Measurements from ENCODE around the gene UIMC1.
"Not testable (repeated sequence)": the region's sequence is repeated elsewhere in the genome, so short reads cannot be mapped to it uniquely, and the experiment has no call there.

Gene UIMC1

DNA sequence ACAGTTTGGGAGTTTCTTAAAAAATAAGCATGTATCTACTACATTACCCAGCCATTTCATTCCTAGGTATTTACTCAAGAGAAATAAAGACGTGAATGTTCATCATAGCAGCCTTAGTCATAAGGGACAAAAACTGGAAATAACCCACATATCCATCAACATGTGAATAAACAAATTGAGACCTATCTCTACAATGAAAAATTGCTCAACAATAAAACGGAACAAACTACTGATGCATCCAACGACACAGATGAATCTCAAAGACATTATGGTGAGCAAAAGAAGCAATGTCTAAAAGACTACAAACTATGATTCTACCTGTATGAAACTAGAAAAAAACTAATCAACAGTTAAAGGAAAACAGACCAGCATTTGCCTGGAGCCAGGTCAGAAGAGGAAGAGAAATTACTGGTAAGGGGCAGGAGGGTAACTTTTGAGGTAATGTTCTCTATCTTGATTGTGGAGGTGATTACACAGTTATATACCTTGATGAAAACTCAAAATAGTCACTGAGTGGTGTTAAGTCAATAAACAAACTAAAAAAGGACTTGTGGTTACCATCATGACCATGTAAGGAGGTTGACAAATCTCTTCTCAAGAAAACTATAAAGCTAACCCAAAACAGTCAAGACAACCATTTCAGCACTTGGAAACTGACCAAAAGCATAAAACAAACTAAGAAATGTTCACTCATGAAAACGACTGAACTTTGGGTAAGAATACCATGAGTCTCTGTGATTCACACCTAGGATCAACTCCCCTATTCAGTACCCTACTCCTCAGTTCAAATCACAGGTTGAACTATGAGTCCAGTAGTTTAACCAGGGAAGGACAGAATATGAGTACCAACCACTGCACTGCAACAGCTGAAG is 10.4 kb downstream of the UIMC1 start:
- Histone ChIP-seq H3K79me2 (peaks cover 79% of the 10 kb centered on the region), H3K9me3 (ENCODE audit: control insufficient read depth, low read length) (no peaks in the 10 kb centered on the region), H3K27ac (no peak overlapping the region), H3K36me3 (ENCODE audit: control insufficient read depth, insufficient read depth, low read length) (no peaks in the 10 kb centered on the region), H3K4me1 (no peaks in the 10 kb centered on the region), H3K4me3 (ENCODE audit: low read depth, low read length) (no peak overlapping the region), H3K9ac (no peak overlapping the region), H3K4me2 (ENCODE audit: low read length) (no peak overlapping the region), H2AFZ (no peak overlapping the region), H3K27me3 (ENCODE audit: control insufficient read depth, insufficient read depth, low read length) (no peaks in the 10 kb centered on the region)
- no peak for TF ChIP-seq CTCF (IDR thresholded peaks at IDR 0.05)

GRCh38 chr5:176995122-176995490 is 11.5 kb downstream of the UIMC1 start:
- Histone ChIP-seq H3K27ac (no peak overlapping the region), H3K4me2 (ENCODE audit: low read length) (no peak overlapping the region), H3K9ac (no peak overlapping the region), H3K79me2 (peaks cover 71% of the 10 kb centered on the region), H2AFZ (no peak overlapping the region), H3K27me3 (ENCODE audit: control insufficient read depth, insufficient read depth, low read length) (no peaks in the 10 kb centered on the region), H3K4me3 (ENCODE audit: low read depth, low read length) (no peak overlapping the region), H3K9me3 (ENCODE audit: control insufficient read depth, low read length) (no peaks in the 10 kb centered on the region), H3K4me1 (no peaks in the 10 kb centered on the region), H3K36me3 (ENCODE audit: control insufficient read depth, insufficient read depth, low read length) (no peaks in the 10 kb centered on the region)
- TF ChIP-seq CTCF (IDR thresholded peaks at IDR 0.05) = no peak

DNA sequence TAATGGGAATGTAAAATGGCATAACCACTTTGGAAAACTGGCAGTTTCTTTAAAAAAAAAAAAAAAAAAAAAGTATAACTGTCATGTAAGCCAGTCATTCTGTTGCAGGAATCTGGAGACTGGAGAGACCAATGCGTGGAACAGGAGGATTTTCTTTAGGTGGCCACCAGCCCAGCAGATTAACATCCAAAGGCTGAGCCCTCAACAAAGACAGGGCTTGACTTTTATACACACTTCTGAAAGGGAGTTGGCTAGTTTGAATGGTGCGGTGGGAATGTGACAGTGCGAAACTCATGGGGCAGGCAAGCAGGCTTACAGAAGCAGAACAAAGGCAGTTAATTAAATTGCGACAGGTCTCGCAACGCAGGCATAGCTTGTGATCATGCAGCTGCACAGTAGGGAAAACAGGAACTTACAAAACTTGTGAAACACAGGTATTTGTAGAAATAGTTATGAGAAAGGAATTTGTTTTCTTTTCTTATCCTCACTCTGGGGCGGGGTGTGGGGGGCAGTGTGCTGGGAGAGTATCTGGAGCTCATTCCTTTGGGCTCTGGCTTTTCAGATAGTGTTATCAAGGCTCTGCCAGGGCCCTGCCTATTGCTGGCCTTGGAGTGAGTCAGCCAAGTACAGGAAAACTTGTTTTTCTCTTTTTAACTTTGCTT is 12.0 kb downstream of the UIMC1 start:
- peaks cover 71% of the 10 kb centered on the region for H3K79me2 ChIP-seq
- H3K9me3 ChIP-seq (ENCODE audit: control insufficient read depth, low read length) = no peaks in the 10 kb centered on the region
- H3K9ac ChIP-seq = no peak overlapping the region
- no peak overlapping the region for H3K4me2 ChIP-seq (ENCODE audit: low read length)
- H3K27ac ChIP-seq = no peak overlapping the region
- H3K4me1 ChIP-seq = no peaks in the 10 kb centered on the region
- no peak for TF ChIP-seq CTCF (IDR thresholded peaks at IDR 0.05)
- H3K27me3 ChIP-seq (ENCODE audit: control insufficient read depth, insufficient read depth, low read length) = no peaks in the 10 kb centered on the region
- H2AFZ ChIP-seq = no peak overlapping the region
- H3K36me3 ChIP-seq (ENCODE audit: control insufficient read depth, insufficient read depth, low read length) = no peaks in the 10 kb centered on the region
- no peak overlapping the region for H3K4me3 ChIP-seq (ENCODE audit: low read depth, low read length)

- not testable (repeated sequence) for H3K4me1 ChIP-seq; H3K36me3 ChIP-seq (ENCODE audit: control insufficient read depth, insufficient read depth, low read length); H3K4me2 ChIP-seq (ENCODE audit: low read length); H3K27me3 ChIP-seq (ENCODE audit: control insufficient read depth, insufficient read depth, low read length); H3K4me3 ChIP-seq (ENCODE audit: low read depth, low read length); H3K9ac ChIP-seq; H3K27ac ChIP-seq; H2AFZ ChIP-seq; H3K9me3 ChIP-seq (ENCODE audit: control insufficient read depth, low read length)
- H3K79me2 ChIP-seq = peaks cover 75% of the 10 kb centered on the region
Observed at GRCh38 chr5:176993081-176993480, 13.5 kb downstream of the UIMC1 start.

GRCh38 chr5:176987583-176987982 is 19.0 kb downstream of the UIMC1 start:
- H3K79me2 ChIP-seq = peaks cover 59% of the 10 kb centered on the region
- H3K9ac ChIP-seq = no peak overlapping the region
- H3K27me3 ChIP-seq (ENCODE audit: control insufficient read depth, insufficient read depth, low read length) = no peaks in the 10 kb centered on the region
- H3K36me3 ChIP-seq (ENCODE audit: control insufficient read depth, insufficient read depth, low read length) = no peaks in the 10 kb centered on the region
- H3K9me3 ChIP-seq (ENCODE audit: control insufficient read depth, low read length) = no peaks in the 10 kb centered on the region
- no peak overlapping the region for H3K4me3 ChIP-seq (ENCODE audit: low read depth, low read length)
- no peak for TF ChIP-seq CTCF (IDR thresholded peaks at IDR 0.05)
- no peak overlapping the region for H3K4me2 ChIP-seq (ENCODE audit: low read length)
- no peak overlapping the region for H3K27ac ChIP-seq
- H3K4me1 ChIP-seq = peaks cover 5% of the 10 kb centered on the region
- no peak overlapping the region for H2AFZ ChIP-seq

Measured in parathyroid adenoma (tissue), 2 donors.